HG02588 (cell line): ENCODE measurements around the gene PAEP.

ENCODE experiments used
- ATAC-seq: cut with Tn5 transposase; IDR thresholded peaks from one replicate; pipeline ENCODE4 v1.9.1; 2021; ENCODE audit warnings: mild to moderate bottlenecking, moderate library complexity; ENCODE audit not compliant: unreplicated experiment

PAEP gene

DNA sequence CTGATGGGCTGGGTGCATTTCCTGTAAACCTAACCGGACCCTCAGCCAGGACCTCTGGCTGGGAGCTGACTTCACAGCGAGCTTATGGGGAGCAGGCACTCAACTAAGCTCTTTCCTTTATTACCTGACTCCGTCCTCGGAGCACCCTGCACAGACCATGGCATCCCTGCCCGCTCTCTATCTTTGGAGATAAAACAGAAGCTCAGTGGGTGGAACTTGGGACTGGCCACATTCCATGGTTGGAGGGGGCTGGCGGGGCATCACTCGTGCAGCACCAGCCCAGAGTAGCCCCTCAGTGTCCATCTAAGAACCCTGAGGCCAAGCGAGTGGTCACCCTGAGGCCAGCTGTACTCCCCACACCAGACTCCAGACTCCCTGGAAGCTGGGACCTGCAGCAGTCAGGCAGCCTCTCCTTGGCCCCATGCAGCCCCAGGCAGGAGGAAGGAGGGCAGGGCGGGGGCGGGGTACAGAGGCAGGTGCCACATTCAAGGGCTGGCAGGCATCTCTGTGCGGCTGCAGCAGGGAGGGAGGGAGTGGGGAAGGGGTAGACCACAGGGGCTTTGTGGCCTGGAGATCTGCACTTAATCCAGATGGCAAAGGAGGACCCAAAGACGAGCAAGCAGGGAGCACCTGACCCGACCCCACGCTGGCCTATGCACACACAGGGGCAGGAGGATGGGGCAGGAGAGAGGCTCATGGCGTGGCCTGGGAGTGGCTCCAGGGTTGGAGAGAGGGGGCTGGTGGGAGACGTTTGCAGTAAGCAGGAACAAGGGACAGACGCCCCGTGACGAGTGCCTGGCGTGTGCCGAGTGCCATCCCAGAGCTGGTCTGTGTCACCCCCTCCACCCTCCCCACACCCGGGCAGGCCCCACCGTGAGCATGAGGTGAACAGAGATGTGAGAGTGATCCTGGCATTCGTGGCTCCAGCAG lies 51.7 kb downstream of the PAEP start:
- ATAC-seq = no peak

DNA sequence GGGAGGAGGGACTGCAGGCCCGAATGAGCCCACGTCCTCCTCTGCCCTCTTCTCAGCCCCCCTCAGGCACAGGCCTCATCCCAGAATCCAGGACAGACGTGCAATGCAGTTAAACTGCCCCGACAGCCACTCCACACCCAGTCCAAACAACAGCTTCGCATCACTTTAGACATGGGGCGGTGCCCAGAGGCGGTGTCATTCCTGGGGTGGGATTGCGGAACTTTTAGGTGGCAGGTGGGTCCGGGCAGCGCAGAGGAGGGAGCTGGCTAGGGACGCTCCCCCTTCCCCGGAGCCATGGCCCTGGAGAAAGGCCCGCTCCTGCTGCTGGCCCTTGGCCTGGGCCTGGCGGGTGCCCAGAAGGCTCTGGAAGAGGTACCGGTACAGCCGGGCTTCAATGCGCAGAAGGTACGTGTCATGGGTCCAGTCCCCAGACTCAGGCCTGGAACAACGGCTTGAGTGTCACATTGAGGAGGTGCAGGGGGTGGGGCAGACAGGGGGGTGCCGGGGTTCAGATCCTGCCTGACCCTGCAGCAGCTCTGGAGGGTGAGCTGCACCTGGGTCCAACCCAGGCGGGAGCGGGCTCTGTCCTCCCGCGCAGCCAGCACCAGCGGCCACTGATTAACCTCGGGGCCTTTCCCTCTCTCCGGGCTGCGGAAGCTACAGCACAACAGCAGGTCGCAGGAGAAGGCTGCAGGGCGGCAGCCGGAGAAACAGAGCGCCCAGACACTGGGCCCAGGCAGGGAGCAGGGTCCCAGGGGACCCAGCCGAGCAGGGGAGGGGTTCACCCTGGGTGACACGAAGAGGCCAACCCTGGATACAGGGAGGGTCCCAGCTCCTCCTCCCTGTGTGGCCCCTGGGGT lies 52.6 kb downstream of the PAEP start:
- ATAC-seq = no peak

DNA sequence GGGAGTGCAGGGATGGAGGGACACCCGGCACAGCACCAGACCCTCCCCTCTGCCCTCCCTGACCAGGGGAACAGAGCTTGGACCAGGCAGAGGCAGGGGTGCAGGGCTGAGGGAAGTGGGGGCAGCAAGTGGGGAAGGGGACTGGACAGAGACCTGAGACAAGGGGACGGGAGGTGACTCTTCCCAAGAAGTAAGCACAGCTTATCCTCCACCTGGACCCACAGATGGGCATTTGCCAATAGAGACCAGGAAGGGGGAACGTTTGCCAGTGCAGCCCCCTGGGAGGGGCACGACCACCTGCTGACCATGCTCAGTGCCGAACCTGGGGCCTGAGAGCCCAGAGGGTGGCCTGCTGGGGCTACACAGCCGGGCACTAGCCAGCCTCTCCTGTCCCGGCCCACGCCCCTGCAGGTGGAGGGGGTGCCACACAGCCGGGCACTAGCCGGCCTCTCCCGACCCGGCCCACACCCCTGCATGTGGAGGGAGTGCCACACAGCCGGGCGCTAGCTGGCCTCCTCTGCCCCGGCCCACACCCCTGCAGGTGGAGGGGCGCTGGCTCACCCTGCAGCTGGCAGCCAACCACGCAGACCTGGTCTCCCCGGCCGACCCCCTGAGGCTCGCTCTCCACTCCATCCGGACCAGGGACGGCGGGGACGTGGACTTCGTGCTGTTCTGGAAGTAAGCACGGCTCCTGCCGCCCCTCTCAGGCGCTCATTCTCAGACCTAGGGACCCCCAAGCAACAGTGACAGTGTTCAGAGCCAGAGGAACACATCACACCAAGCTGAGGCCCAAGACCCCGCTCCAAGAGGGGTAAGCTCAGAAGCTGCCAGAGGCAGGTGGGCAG lies 53.5 kb downstream of the PAEP start:
- no peak for ATAC-seq

DNA sequence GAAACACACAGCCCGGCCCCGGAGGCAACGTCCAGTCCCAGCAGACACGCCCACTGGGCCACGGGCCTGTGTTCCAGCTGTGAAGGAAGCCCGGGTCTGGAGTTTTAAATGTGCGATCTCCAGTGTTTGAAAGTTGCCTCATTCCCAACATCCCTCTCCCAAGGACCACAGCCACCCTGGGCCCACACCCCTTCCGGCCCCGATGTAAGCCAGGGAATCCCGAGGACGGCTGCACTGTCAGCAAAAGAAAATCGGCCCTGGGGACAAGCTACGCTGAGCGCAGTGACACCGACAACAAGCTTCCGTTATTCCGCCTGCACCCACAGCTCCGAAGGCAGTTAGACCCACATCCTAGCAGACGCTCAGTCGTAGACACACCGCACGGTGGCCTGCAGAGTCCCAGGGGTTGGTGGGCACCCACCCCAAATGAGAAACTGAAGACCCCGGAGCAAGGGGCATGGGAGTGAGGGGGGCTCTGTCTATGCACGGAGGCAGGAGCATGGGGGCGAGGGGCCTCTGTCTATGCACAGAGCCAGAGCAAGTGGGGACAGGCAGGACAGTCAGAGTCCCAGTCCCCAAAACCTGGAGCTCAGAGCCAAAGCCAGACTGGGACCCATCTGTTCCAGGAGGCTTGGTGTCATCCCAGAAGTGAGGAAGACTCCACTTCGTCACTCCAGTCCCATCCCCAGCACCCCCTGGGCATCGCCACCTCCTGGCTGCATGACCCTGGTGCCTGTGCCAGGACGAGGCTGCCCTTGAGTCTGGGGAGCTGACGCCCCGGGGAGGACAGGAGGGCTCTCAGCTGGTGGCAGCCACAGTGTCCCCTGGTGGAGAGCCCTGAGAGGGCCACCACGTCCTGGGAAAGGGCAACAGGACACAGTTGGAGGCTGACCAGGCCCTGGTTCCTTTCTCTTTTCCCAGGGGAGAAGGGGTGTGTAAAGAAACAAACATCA lies 54.4 kb downstream of the PAEP start:
- ATAC-seq = no peak
